H1 (cell line): ENCODE data around the gene SLC19A1. TPM values are rescaled to one million over a fixed set of nuclear protein-coding genes. Genes with fewer than 3 reads are reported as not detected.
A peak's percentile ranks its signal among the peaks of the same experiment; 100 is the strongest.

Source experiments
- CTCF ChIA-PET: fragments of 300-600 bp; sonication (Branson Sonifier 250); formaldehyde crosslinking; loops from one replicate; lab custom pipeline; 2021; ENCODE audit not compliant: partially characterized antibody; lab: Charles Lee
- POLR2A ChIA-PET: fragments of 300-600 bp; sonication (Branson Sonifier 250); formaldehyde crosslinking; loops from one replicate; lab custom pipeline; 2021; ENCODE audit warnings: inconsistent platforms; ENCODE audit not compliant: partially characterized antibody; lab: Charles Lee
- DNase-seq, 2 experiments: peaks; one replicate each; pipeline versions ENCODE4 v3.0.0 to v3.0.0-alpha.2; 2010 to 2022; ENCODE audit warnings: low spot score in 2 of 2, low read depth in 1 of 2, mixed read lengths in 1 of 2
- FAIRE-seq: peaks from 2 replicates; lab custom pipeline; 2011; peaks lifted over from hg19 to GRCh38; lab: Jason Lieb, UNC
- H2AFZ ChIP-seq: 2 replicates; pipeline ENCODE4 v1.8.1; 2012; ENCODE audit warnings: low read length, inconsistent platforms
- H2AK5ac ChIP-seq: 2 replicates; pipeline ENCODE4 v1.6.1; 2013; ENCODE audit warnings: low read depth, low read length
- H2BK120ac ChIP-seq: replicated peaks from 2 replicates; pipeline ENCODE3; 2013; ENCODE audit warnings: low read depth, low read length, inconsistent platforms
- H2BK12ac ChIP-seq: 2 replicates; pipeline ENCODE4 v1.6.1; 2013; ENCODE audit warnings: low read depth, low read length
- H2BK15ac ChIP-seq: 2 replicates; pipeline ENCODE4 v1.6.1; 2013; ENCODE audit warnings: low read length
- H2BK20ac ChIP-seq: 2 replicates; pipeline ENCODE4 v1.6.1; 2013; ENCODE audit warnings: low read length
- H2BK5ac ChIP-seq: 2 replicates; pipeline ENCODE4 v1.6.1; 2013; ENCODE audit warnings: low read depth, low read length
- H3K14ac ChIP-seq: 2 replicates; pipeline ENCODE4 v1.6.1; 2013; ENCODE audit warnings: inconsistent platforms; ENCODE audit not compliant: insufficient read length
- H3K18ac ChIP-seq: 2 replicates; pipeline ENCODE4 v1.6.1; 2013; ENCODE audit warnings: low read length; ENCODE audit errors: extremely low read depth
- H3K23ac ChIP-seq: 2 replicates; pipeline ENCODE4 v1.6.1; 2013; ENCODE audit warnings: inconsistent platforms; ENCODE audit not compliant: insufficient read length
- H3K23me2 ChIP-seq: 2 replicates; pipeline ENCODE4 v1.6.1; 2013; ENCODE audit warnings: low read depth, low read length
- H3K27ac ChIP-seq: 2 replicates; pipeline ENCODE4 v1.6.1; 2011; ENCODE audit warnings: low read depth, low read length, inconsistent platforms
- H3K27me3 ChIP-seq, 4 experiments: replicated peaks in 1 of 4; 1 replicate in 1 of 4; 2 replicates in 3 of 4; pipeline versions ENCODE4 v1.6.1 to v1.8.1; 2011 to 2013; ENCODE audit warnings: low read length in 3 of 4, mild to moderate bottlenecking in 3 of 4, inconsistent platforms in 2 of 4, mixed read lengths in 2 of 4, moderate library complexity in 1 of 4; ENCODE audit not compliant: control insufficient read depth in 3 of 4, insufficient read depth in 3 of 4; ENCODE audit errors: extremely low read depth in 1 of 4
- H3K36me3 ChIP-seq, 4 experiments: 2 replicates each; pipeline versions ENCODE4 v1.6.1 to v1.8.1; 2011 to 2013; ENCODE audit warnings: mild to moderate bottlenecking in 4 of 4, low read length in 3 of 4, moderate library complexity in 2 of 4, control low read depth in 1 of 4, inconsistent platforms in 1 of 4; ENCODE audit not compliant: insufficient read depth in 4 of 4, control insufficient read depth in 2 of 4
- H3K4ac ChIP-seq: replicated peaks from 2 replicates; pipeline ENCODE3; 2013; ENCODE audit warnings: low read length, low read depth, mixed read lengths, inconsistent platforms; ENCODE audit not compliant: insufficient read length
- H3K4me1 ChIP-seq, 4 experiments: replicated peaks in 1 of 4; 1 replicate in 1 of 4; 2 replicates in 3 of 4; pipeline versions ENCODE4 v1.6.1 to v1.8.1; 2011 to 2013; ENCODE audit warnings: low read length in 3 of 4, inconsistent platforms in 2 of 4, mixed read lengths in 1 of 4; ENCODE audit not compliant: insufficient read depth in 4 of 4, control insufficient read depth in 3 of 4
- H3K4me2 ChIP-seq, 2 experiments: 2 replicates each; pipeline versions ENCODE4 v1.6.1 to v1.8.1; 2011 to 2013; ENCODE audit warnings: low read depth in 2 of 2, low read length in 2 of 2, control low read depth in 1 of 2, inconsistent platforms in 1 of 2, mild to moderate bottlenecking in 1 of 2; ENCODE audit not compliant: insufficient read depth in 1 of 2
- H3K4me3 ChIP-seq, 4 experiments: fragments of 200-600, 300-600 bp in 1 of 4; sonication (generic), shearing (Covaris generic), sonication (Bioruptor Twin) in 1 of 4; 2 replicates each; pipeline versions ENCODE4 v1.5.1 to v1.8.1; 2011 to 2016; ENCODE audit warnings: low read length in 4 of 4, low read depth in 3 of 4, control low read depth in 2 of 4, inconsistent platforms in 2 of 4, mild to moderate bottlenecking in 2 of 4, mixed read lengths in 1 of 4, moderate library complexity in 1 of 4; ENCODE audit not compliant: insufficient read depth in 2 of 4; ENCODE audit errors: extremely low read depth in 1 of 4
- H3K56ac ChIP-seq: replicated peaks from 2 replicates; pipeline ENCODE3; 2013; ENCODE audit warnings: low read depth, mild to moderate bottlenecking, mixed read lengths, low read length, inconsistent platforms; ENCODE audit not compliant: insufficient read length
- H3K79me1 ChIP-seq: 2 replicates; pipeline ENCODE4 v1.6.1; 2013; ENCODE audit warnings: low read depth, low read length, control low read depth
- H3K79me2 ChIP-seq, 2 experiments: 2 replicates each; pipeline versions ENCODE4 v1.6.1 to v1.8.1; 2012 to 2013; ENCODE audit warnings: low read length in 2 of 2, mild to moderate bottlenecking in 2 of 2, inconsistent platforms in 1 of 2; ENCODE audit not compliant: insufficient read depth in 2 of 2, control insufficient read depth in 1 of 2
- H3K9ac ChIP-seq, 4 experiments: replicated peaks in 1 of 4; 1 replicate in 1 of 4; 2 replicates in 3 of 4; pipeline versions ENCODE4 v1.6.1 to v1.8.1; 2011 to 2013; ENCODE audit warnings: low read depth in 3 of 4, low read length in 3 of 4, control low read depth in 2 of 4, mild to moderate bottlenecking in 2 of 4, moderate library complexity in 2 of 4, inconsistent platforms in 1 of 4; ENCODE audit errors: extremely low read depth in 1 of 4
- H3K9me3 ChIP-seq, 2 experiments: 2 replicates each; pipeline versions ENCODE4 v1.6.1 to v1.8.1; 2012 to 2013; ENCODE audit warnings: mild to moderate bottlenecking in 2 of 2, moderate library complexity in 2 of 2, control low read depth in 1 of 2, inconsistent platforms in 1 of 2, low read depth in 1 of 2, low read length in 1 of 2, mixed read lengths in 1 of 2; ENCODE audit not compliant: insufficient read depth in 2 of 2
- H4K20me1 ChIP-seq, 2 experiments: replicated peaks in 1 of 2; 2 replicates each; pipeline versions ENCODE3 to v1.8.1; 2011 to 2013; ENCODE audit warnings: inconsistent platforms in 2 of 2, low read length in 2 of 2, mild to moderate bottlenecking in 1 of 2; ENCODE audit not compliant: insufficient read depth in 2 of 2, control insufficient read depth in 1 of 2
- H4K5ac ChIP-seq: 2 replicates; pipeline ENCODE4 v1.6.1; 2013; ENCODE audit warnings: low read length, low read depth, mixed read lengths, inconsistent platforms; ENCODE audit not compliant: insufficient read length
- H4K8ac ChIP-seq: 2 replicates; pipeline ENCODE4 v1.8.0; 2013; ENCODE audit warnings: mild to moderate bottlenecking, moderate library complexity, low read length, inconsistent platforms; ENCODE audit not compliant: insufficient read depth; ENCODE audit errors: extremely low read depth
- H4K91ac ChIP-seq: replicated peaks from 2 replicates; pipeline ENCODE3; 2013; ENCODE audit warnings: low read length, mixed read lengths, inconsistent platforms; ENCODE audit not compliant: insufficient read length
- POLR2AphosphoS5 ChIP-seq: IDR thresholded peaks from 2 replicates; pipeline ENCODE4 v1.6.1; 2011; ENCODE audit warnings: low read depth, low read length
- USF2 ChIP-seq: IDR thresholded peaks from 2 replicates; pipeline ENCODE4 v1.6.1; 2011; ENCODE audit warnings: low read length, improper control_type of control experiment
- WGBS, 2 experiments: shearing (Covaris generic) in 1 of 2; methylation state at CpG; one replicate each; pipeline versions ENCODE4 v1.1.6 to v1.1.7; 2013 to 2015; ENCODE audit warnings: low lambda C conversion rate in 2 of 2, mixed read lengths in 2 of 2, inconsistent platforms in 1 of 2, low coverage in 1 of 2, missing lambda C conversion rate in 1 of 2; ENCODE audit not compliant: insufficient replicate concordance in 2 of 2, insufficient coverage in 1 of 2, insufficient read length in 1 of 2; ENCODE audit errors: extremely low coverage in 1 of 2, missing lambda C conversion rate in 1 of 2; 5-methylcytosine and 5-hydroxymethylcytosine counted together
- polyA plus RNA-seq, 7 experiments: library from polyadenylated mRNA; depleted of rRNA in 3 of 7; stranded (reverse) in 5 of 7; unstranded in 2 of 7; fragments of >200 nt in 5 of 7; fragments of 200-250 nt in 2 of 7; gene quantifications; 1 replicate in 5 of 7; 2 replicates in 1 of 7; 4 replicates in 1 of 7; pipeline versions ENCODE4 v1.2.1 to v1.2.3, GENCODE V29; 2011 to 2013; ENCODE audit warnings: missing spikeins in 2 of 7, mixed read lengths in 2 of 7
- total RNA-seq: library from RNA; stranded (reverse); fragmentation: NEBNext Ultra II Directional; extraction: Animal tissue kit (Norgen Biotek cat#: 25700); gene quantifications from 2 replicates; pipeline ENCODE4 v1.2.1, GENCODE V29; 2021

Gene SLC19A1
- total and polyA plus RNA-seq, 2 of the 8 experiments (the other 6 are each of a cell fraction or from before 2014, with no cell fraction given) = 31.6 to 43.8 TPM

- Histone ChIP-seq H3K9me3 (no peaks in the 10 kb centered on the region; a peak in 1 of 4 replicates), H3K23ac (no peak overlapping the region), H2BK20ac (no peak overlapping the region), H2BK5ac (peak overlapping the region; percentile 8; the same call in 1 of the 2 replicates), H3K18ac (no peak overlapping the region), H4K91ac (peak overlapping the region; percentile 31), H3K79me2 (no peaks in the 10 kb centered on the region), H3K56ac (no peak overlapping the region), H3K79me1 (peaks cover 1% of the 10 kb centered on the region; the same call in 1 of the 2 replicates), H3K23me2 (peaks cover under 1% of the 10 kb centered on the region; the same call in 1 of the 2 replicates), H3K4me1 (peaks cover 0 to 16% (median 11%) of the 10 kb centered on the region in 4 experiments; a peak in 5 of 7 replicates), H4K8ac (no peak overlapping the region), H3K9ac (no peak overlapping the region), H4K20me1 (peaks cover under 1 to 20% of the 10 kb centered on the region in 2 experiments), H3K27ac (no peak overlapping the region), H3K27me3 (no peaks in the 10 kb centered on the region), H2BK15ac (no peak overlapping the region), H3K14ac (no peak overlapping the region), H2AK5ac (no peak overlapping the region), H2BK120ac (no peak overlapping the region)
- 95% methylated on average over 6 of the region's 6 CpGs; no CpG with 5 or more reads in 1 of the 2 experiments for WGBS, 2 experiments
- no peak for FAIRE-seq
- POLR2A ChIA-PET = interaction anchor here (1.7 kb wide), 1 partner anchor 8 kb away, joined by 7 read pairs; no protein-coding TSS in a partner anchor
- CTCF ChIA-PET = interaction anchor here (1.9 kb wide), 1 partner anchor 15 kb away, joined by 7 read pairs; no protein-coding TSS in a partner anchor
- DNase-seq = no peak
- no peak for TF ChIP-seq USF2
- TF ChIP-seq POLR2AphosphoS5 = 0 out of 2 replicates have a peak, but pooled peaks have one; percentile 24
- TF ChIP-seq, all 59 proteins: peak for 1
- Histone ChIP-seq H2BK12ac (no peak overlapping the region), H4K5ac (no peak overlapping the region), H3K36me3 (peaks cover 9 to 55% (median 30%) of the 10 kb centered on the region in 4 experiments), H3K4me3 (no peak overlapping the region), H3K4ac (no peak overlapping the region), H3K4me2 (no peak overlapping the region), H2AFZ (no peak overlapping the region)
Observed at GRCh38 chr21:45484318-45484717, 57.9 kb downstream of the SLC19A1 start.
